Astrocyte (in vitro differentiated cells and primary cell): ENCODE data around the gene OSBP2.

Experiments
- EZH2 ChIP-seq: IDR thresholded peaks from 2 replicates; pipeline ENCODE4 v1.6.1; 2012; ENCODE audit warnings: mild to moderate bottlenecking, low read length, inconsistent platforms; ENCODE audit not compliant: insufficient read depth
- TF ChIP-seq, protein P1 (sequence below): IDR thresholded peaks from 2 replicates; pipeline ENCODE4 v1.5.1; 2011; ENCODE audit warnings: low read depth, mild to moderate bottlenecking, inconsistent platforms, low read length, moderate library complexity; ENCODE audit not compliant: insufficient read depth

- TF ChIP-seq, protein P1, sequence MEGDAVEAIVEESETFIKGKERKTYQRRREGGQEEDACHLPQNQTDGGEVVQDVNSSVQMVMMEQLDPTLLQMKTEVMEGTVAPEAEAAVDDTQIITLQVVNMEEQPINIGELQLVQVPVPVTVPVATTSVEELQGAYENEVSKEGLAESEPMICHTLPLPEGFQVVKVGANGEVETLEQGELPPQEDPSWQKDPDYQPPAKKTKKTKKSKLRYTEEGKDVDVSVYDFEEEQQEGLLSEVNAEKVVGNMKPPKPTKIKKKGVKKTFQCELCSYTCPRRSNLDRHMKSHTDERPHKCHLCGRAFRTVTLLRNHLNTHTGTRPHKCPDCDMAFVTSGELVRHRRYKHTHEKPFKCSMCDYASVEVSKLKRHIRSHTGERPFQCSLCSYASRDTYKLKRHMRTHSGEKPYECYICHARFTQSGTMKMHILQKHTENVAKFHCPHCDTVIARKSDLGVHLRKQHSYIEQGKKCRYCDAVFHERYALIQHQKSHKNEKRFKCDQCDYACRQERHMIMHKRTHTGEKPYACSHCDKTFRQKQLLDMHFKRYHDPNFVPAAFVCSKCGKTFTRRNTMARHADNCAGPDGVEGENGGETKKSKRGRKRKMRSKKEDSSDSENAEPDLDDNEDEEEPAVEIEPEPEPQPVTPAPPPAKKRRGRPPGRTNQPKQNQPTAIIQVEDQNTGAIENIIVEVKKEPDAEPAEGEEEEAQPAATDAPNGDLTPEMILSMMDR = no peak
- TF ChIP-seq EZH2 = no peak
These were observed 23.8 kb downstream of the OSBP2 start for GRCh38 chr22:30718491-30718890.
